Esophagus muscularis mucosa (tissue), 4 donors: ENCODE results near the gene BCAS1. TPM values are rescaled to one million over a fixed set of nuclear protein-coding genes. Genes with fewer than 3 reads are reported as not detected.

Experiments
- DNase-seq: peaks from one replicate; pipeline ENCODE4 v3.0.0-alpha.2; 2017; ENCODE audit errors: extremely low spot score
- H3K27ac ChIP-seq, 4 donors: fragments of 200-600 bp; sonication (generic); replicated peaks in 1 of 4; 1 replicate in 3 of 4; 2 replicates in 1 of 4; pipeline ENCODE4 v1.5.1; 2016 to 2019; ENCODE audit warnings: mild to moderate bottlenecking in 1 of 4
- H3K27me3 ChIP-seq, 4 donors: fragments of 200-600 bp; sonication (generic); one replicate each; pipeline versions ENCODE4 v1.5.1 to v1.6.0; 2016 to 2019
- H3K36me3 ChIP-seq, 4 donors: fragments of 200-600 bp; sonication (generic); one replicate each; pipeline ENCODE4 v1.5.1; 2016 to 2019
- H3K4me1 ChIP-seq, 4 donors: fragments of 200-600 bp; sonication (generic); one replicate each; pipeline ENCODE4 v1.5.1; 2016 to 2019
- H3K4me3 ChIP-seq, 4 donors: fragments of 200-600 bp; sonication (generic); 1 replicate in 2 of 4; 2 replicates in 2 of 4; pipeline ENCODE4 v1.5.1; 2016 to 2019; ENCODE audit warnings: mild to moderate bottlenecking in 4 of 4, moderate library complexity in 1 of 4
- H3K9me3 ChIP-seq, 4 donors: fragments of 200-600 bp; sonication (generic); 1 replicate in 3 of 4; 2 replicates in 1 of 4; pipeline ENCODE4 v1.5.1; 2016 to 2019
- CTCF ChIP-seq, 3 experiments: fragments of 200-600 bp in 2 of 3; fragments of 450-650 bp in 1 of 3; sonication (generic) in 2 of 3; IDR thresholded peaks; one replicate each; pipeline ENCODE4 v1.5.1; 2017 to 2019; ENCODE audit warnings: antibody characterized with exemption in 3 of 3, mild to moderate bottlenecking in 2 of 3, moderate library complexity in 1 of 3
- EP300 ChIP-seq: sonication (generic); formaldehyde crosslinking; IDR thresholded peaks from one replicate; pipeline ENCODE4 v1.6.1; 2017; ENCODE audit warnings: antibody characterized with exemption
- POLR2A ChIP-seq: fragments of 450-650 bp; IDR thresholded peaks from one replicate; pipeline ENCODE4 v1.6.1; 2017; ENCODE audit warnings: antibody characterized with exemption, moderate library complexity, mild to moderate bottlenecking, low read depth
- POLR2AphosphoS5 ChIP-seq, 2 donors: sonication (generic); formaldehyde crosslinking; IDR thresholded peaks; one replicate each; pipeline ENCODE4 v1.6.1; 2017; ENCODE audit warnings: antibody characterized with exemption in 2 of 2
- WGBS: methylation state at CpG from one replicate; pipeline ENCODE4 v1.1.5; 2018; 5-methylcytosine and 5-hydroxymethylcytosine counted together
- intact Hi-C: fragments of 100-400 bp; cut with DNase I; formaldehyde crosslinking; loops from one replicate; pipeline ENCODE4 v1.15.1; 2023
- total RNA-seq, 4 donors: library from RNA; depleted of rRNA; stranded (reverse); fragments of >200 nt; gene quantifications; one replicate each; pipeline versions ENCODE4 v1.1.0 to v1.2.1, GENCODE V29; 2016

Gene BCAS1
- total RNA-seq, 4 donors from 2014 or later, result 0.13 to 0.46 TPM; not detected in 2

GRCh38 chr20:53984356-53985149 lies 85.8 kb downstream of the BCAS1 start:
- intact Hi-C loops, result no loop called here
- Histone ChIP-seq H3K9me3 (no peaks in the 10 kb centered on the region), H3K27me3 (peaks cover 0 to 12% (median 0%) of the 10 kb centered on the region in 4 donors), H3K27ac (peak overlapping the region in 2 of 4 donors; percentile 30 to 35), H3K36me3 (no peaks in the 10 kb centered on the region), H3K4me1 (no peaks in the 10 kb centered on the region), H3K4me3 (no peak overlapping the region)
- no peak for TF ChIP-seq CTCF (IDR thresholded peaks at IDR 0.05)
- no peak for TF ChIP-seq EP300
- TF ChIP-seq POLR2A, result no peak
- peak; percentile 19 to 46 for TF ChIP-seq POLR2AphosphoS5 (IDR thresholded peaks at IDR 0.05)
- DNase-seq, result peak; percentile 21
- WGBS, result 33% methylated on average over 6 of the region's 6 CpGs

GRCh38 chr20:53983401-53983800 lies 87.0 kb downstream of the BCAS1 start:
- Histone ChIP-seq H3K36me3 (no peaks in the 10 kb centered on the region), H3K4me3 (no peak overlapping the region), H3K9me3 (no peaks in the 10 kb centered on the region), H3K27ac (no peak overlapping the region), H3K4me1 (no peaks in the 10 kb centered on the region), H3K27me3 (peaks cover 0 to 14% (median 0%) of the 10 kb centered on the region in 4 donors)
- 70% methylated on average over 3 of the region's 3 CpGs for WGBS
- no peak for DNase-seq
- intact Hi-C loops, result no loop called here
- TF ChIP-seq CTCF (IDR thresholded peaks at IDR 0.05), result no peak
- no peak for TF ChIP-seq POLR2A
- TF ChIP-seq POLR2AphosphoS5 (IDR thresholded peaks at IDR 0.05), result no peak
- no peak for TF ChIP-seq EP300

- TF ChIP-seq POLR2AphosphoS5 (IDR thresholded peaks at IDR 0.05) (no peak), CTCF (IDR thresholded peaks at IDR 0.05) (no peak), POLR2A (no peak), EP300 (no peak)
Measured at GRCh38 chr20:53982624-53983023, 87.8 kb downstream of the BCAS1 start.

GRCh38 chr20:53981752-53982437 lies 88.5 kb downstream of the BCAS1 start:
- Histone ChIP-seq H3K27me3 (peaks cover 0 to 9% (median 0%) of the 10 kb centered on the region in 4 donors), H3K4me1 (no peaks in the 10 kb centered on the region), H3K4me3 (no peak overlapping the region), H3K9me3 (no peaks in the 10 kb centered on the region), H3K36me3 (no peaks in the 10 kb centered on the region), H3K27ac (no peak overlapping the region)
- intact Hi-C loops, result no loop called here
- DNase-seq, result no peak
- TF ChIP-seq EP300, result no peak
- no peak for TF ChIP-seq POLR2AphosphoS5 (IDR thresholded peaks at IDR 0.05)
- no peak for TF ChIP-seq CTCF (IDR thresholded peaks at IDR 0.05)
- TF ChIP-seq POLR2A, result no peak
- WGBS, result 82% methylated on average over 4 of the region's 4 CpGs

More at GRCh38 chr20:53982624-53983023, 87.8 kb downstream of the BCAS1 start:
- Histone ChIP-seq H3K27me3 (peaks cover 0 to 9% (median 0%) of the 10 kb centered on the region in 4 donors), H3K4me1 (no peaks in the 10 kb centered on the region), H3K4me3 (no peak overlapping the region), H3K9me3 (no peaks in the 10 kb centered on the region), H3K36me3 (no peaks in the 10 kb centered on the region), H3K27ac (no peak overlapping the region)
- WGBS, result 47% methylated on average over 2 of the region's 2 CpGs
- intact Hi-C loops, result no loop called here
- DNase-seq, result no peak
